Tibial nerve (tissue), 4 donors: ENCODE data around the gene RPRD1B. TPM values are rescaled to one million over a fixed set of nuclear protein-coding genes. Genes with fewer than 3 reads are reported as not detected.

Experiments
- DNase-seq, 2 donors: peaks; one replicate each; pipeline ENCODE4 v3.0.0-alpha.2; 2019; ENCODE audit warnings: low spot score in 2 of 2
- H3K27ac ChIP-seq, 4 donors: fragments of 200-600 bp; sonication (generic) in 3 of 4; one replicate each; pipeline ENCODE4 v1.5.1; 2017 to 2019; ENCODE audit warnings: mild to moderate bottlenecking in 1 of 4
- H3K27me3 ChIP-seq, 2 donors: fragments of 200-600 bp; sonication (generic) in 1 of 2; one replicate each; pipeline versions ENCODE4 v1.5.1 to v1.6.0; 2017 to 2019
- H3K36me3 ChIP-seq, 3 donors: fragments of 200-600 bp; sonication (generic); one replicate each; pipeline ENCODE4 v1.5.1; 2018 to 2019
- H3K4me1 ChIP-seq, 4 donors: fragments of 200-600 bp; sonication (generic) in 3 of 4; one replicate each; pipeline ENCODE4 v1.5.1; 2017 to 2019
- H3K4me3 ChIP-seq, 4 donors: fragments of 200-600 bp; sonication (generic) in 3 of 4; one replicate each; pipeline ENCODE4 v1.5.1; 2017 to 2019; ENCODE audit warnings: mild to moderate bottlenecking in 1 of 4, moderate library complexity in 1 of 4
- H3K9me3 ChIP-seq, 4 donors: fragments of 200-600 bp; sonication (generic) in 3 of 4; one replicate each; pipeline ENCODE4 v1.5.1; 2017 to 2019
- EP300 ChIP-seq, 2 donors: sonication (generic); formaldehyde crosslinking; IDR thresholded peaks; one replicate each; pipeline ENCODE4 v1.6.1; 2017; ENCODE audit warnings: antibody characterized with exemption in 2 of 2, mild to moderate bottlenecking in 1 of 2
- POLR2A ChIP-seq, 2 donors: fragments of 450-650 bp; IDR thresholded peaks; one replicate each; pipeline ENCODE4 v1.6.1; 2017; ENCODE audit warnings: antibody characterized with exemption in 2 of 2, mild to moderate bottlenecking in 2 of 2, moderate library complexity in 2 of 2
- WGBS, 2 donors: methylation state at CpG; one replicate each; pipeline ENCODE4 v1.1.5; 2018; 5-methylcytosine and 5-hydroxymethylcytosine counted together
- total RNA-seq, 4 donors: library from RNA; depleted of rRNA; stranded (reverse); fragments of >200 nt; gene quantifications; one replicate each; pipeline ENCODE4 v1.1.0, GENCODE V29; 2016
- TF ChIP-seq, protein P1 (sequence below), 5 experiments: fragments of 200-600 bp in 3 of 5; fragments of 450-650 bp in 2 of 5; sonication (generic) in 3 of 5; IDR thresholded peaks; one replicate each; pipeline ENCODE4 v1.5.1; 2016 to 2019; ENCODE audit warnings: antibody characterized with exemption in 5 of 5, mild to moderate bottlenecking in 3 of 5, moderate library complexity in 2 of 5

RPRD1B gene
- total RNA-seq, 4 donors from 2014 or later = 28.5 to 36.3 (median 35.1) TPM

DNA sequence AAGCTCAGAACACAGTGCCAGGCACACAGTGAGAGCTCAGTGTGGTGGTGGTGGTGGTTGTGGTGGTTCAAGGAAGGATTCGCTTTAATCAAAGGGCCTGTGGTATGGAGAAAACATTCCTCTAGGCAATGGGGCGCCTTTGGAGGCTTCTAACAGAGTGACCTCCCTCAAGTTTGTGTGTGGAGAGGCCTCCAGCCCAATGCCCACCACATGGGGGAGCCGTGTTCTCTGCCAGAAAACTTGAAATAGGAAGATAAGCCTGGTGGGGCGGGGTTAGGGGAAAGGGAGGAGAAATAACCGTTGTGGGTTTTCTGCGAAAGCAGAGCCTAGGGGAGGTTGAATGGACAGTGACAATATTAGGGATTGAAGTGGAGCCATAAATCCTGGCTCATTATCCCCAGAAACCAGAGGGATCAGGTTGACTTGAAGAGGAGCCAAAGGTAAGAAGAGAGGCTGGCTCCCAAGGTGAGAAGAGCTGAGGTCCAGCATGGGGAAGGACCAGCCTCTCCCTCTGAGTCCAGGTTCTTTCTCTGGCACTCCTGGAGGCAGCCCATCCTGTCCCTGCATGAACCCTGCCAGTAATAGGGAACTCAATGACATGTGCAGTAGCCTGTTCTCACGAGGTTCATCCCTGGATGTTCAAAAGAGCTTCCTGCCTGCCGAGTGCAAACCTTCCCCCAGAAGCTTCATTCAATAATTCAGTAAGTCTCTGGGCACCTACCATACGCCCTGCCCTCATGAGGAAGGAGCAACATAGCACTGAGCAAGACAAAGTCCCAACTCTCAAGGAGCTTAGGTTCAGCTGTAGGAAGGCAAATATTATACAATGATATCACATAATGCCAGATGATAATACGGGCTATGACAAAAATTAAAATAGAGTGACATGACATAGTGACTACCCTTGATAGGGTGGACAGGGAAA, 80.1 kb downstream of the RPRD1B start:
- no peak for DNase-seq
- TF ChIP-seq EP300 (IDR thresholded peaks at IDR 0.05) (no peak), POLR2A (IDR thresholded peaks at IDR 0.05) (no peak)
- TF ChIP-seq, protein P1, sequence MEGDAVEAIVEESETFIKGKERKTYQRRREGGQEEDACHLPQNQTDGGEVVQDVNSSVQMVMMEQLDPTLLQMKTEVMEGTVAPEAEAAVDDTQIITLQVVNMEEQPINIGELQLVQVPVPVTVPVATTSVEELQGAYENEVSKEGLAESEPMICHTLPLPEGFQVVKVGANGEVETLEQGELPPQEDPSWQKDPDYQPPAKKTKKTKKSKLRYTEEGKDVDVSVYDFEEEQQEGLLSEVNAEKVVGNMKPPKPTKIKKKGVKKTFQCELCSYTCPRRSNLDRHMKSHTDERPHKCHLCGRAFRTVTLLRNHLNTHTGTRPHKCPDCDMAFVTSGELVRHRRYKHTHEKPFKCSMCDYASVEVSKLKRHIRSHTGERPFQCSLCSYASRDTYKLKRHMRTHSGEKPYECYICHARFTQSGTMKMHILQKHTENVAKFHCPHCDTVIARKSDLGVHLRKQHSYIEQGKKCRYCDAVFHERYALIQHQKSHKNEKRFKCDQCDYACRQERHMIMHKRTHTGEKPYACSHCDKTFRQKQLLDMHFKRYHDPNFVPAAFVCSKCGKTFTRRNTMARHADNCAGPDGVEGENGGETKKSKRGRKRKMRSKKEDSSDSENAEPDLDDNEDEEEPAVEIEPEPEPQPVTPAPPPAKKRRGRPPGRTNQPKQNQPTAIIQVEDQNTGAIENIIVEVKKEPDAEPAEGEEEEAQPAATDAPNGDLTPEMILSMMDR (IDR thresholded peaks at IDR 0.05) = no peak
- Histone ChIP-seq H3K27me3 (no peaks in the 10 kb centered on the region), H3K27ac (no peak overlapping the region), H3K36me3 (no peaks in the 10 kb centered on the region), H3K4me1 (peaks cover 0 to 24% (median 10%) of the 10 kb centered on the region in 4 donors), H3K4me3 (no peak overlapping the region), H3K9me3 (no peaks in the 10 kb centered on the region)
- WGBS, 2 donors = 63 to 64% methylated on average over 9 to 10 of the region's 10 CpGs

GRCh38 chr20:38114353-38114791, 80.8 kb downstream of the RPRD1B start:
- DNase-seq = no peak
- H3K36me3 ChIP-seq = no peaks in the 10 kb centered on the region
- peaks cover 0 to 17% (median 8%) of the 10 kb centered on the region in 4 donors for H3K4me1 ChIP-seq
- 91 to 92% methylated on average over 4 of the region's 4 CpGs for WGBS, 2 donors
- H3K4me3 ChIP-seq = no peak overlapping the region
- no peaks in the 10 kb centered on the region for H3K9me3 ChIP-seq
- TF ChIP-seq EP300 (IDR thresholded peaks at IDR 0.05) (no peak), POLR2A (IDR thresholded peaks at IDR 0.05) (no peak)
- TF ChIP-seq, protein P1 (IDR thresholded peaks at IDR 0.05) = no peak
- no peaks in the 10 kb centered on the region for H3K27me3 ChIP-seq
- H3K27ac ChIP-seq = no peak overlapping the region

- TF ChIP-seq POLR2A (IDR thresholded peaks at IDR 0.05) (no peak), EP300 (IDR thresholded peaks at IDR 0.05) (no peak)
- TF ChIP-seq, protein P1 (IDR thresholded peaks at IDR 0.05) = no peak
Observed at GRCh38 chr20:38115205-38115604, 81.7 kb downstream of the RPRD1B start.

GRCh38 chr20:38115896-38116295, 82.3 kb downstream of the RPRD1B start:
- WGBS, 2 donors = 77 to 78% methylated on average over 2 of the region's 2 CpGs
- H3K27me3 ChIP-seq = no peaks in the 10 kb centered on the region
- H3K27ac ChIP-seq = no peak overlapping the region
- H3K4me3 ChIP-seq = no peak overlapping the region
- DNase-seq = no peak
- no peaks in the 10 kb centered on the region for H3K9me3 ChIP-seq
- peaks cover 0 to 5% (median under 1%) of the 10 kb centered on the region in 4 donors for H3K4me1 ChIP-seq
- TF ChIP-seq POLR2A (IDR thresholded peaks at IDR 0.05) (no peak), EP300 (IDR thresholded peaks at IDR 0.05) (no peak)
- TF ChIP-seq, protein P1 (IDR thresholded peaks at IDR 0.05) = no peak
- H3K36me3 ChIP-seq = no peaks in the 10 kb centered on the region

More at GRCh38 chr20:38115205-38115604, 81.7 kb downstream of the RPRD1B start:
- peaks cover 0 to 9% (median 4%) of the 10 kb centered on the region in 4 donors for H3K4me1 ChIP-seq
- WGBS, 2 donors = 94 to 100% methylated on average over 1 of the region's 1 CpG
- no peaks in the 10 kb centered on the region for H3K27me3 ChIP-seq
- H3K4me3 ChIP-seq = no peak overlapping the region
- no peak overlapping the region for H3K27ac ChIP-seq
- no peaks in the 10 kb centered on the region for H3K9me3 ChIP-seq
- H3K36me3 ChIP-seq = no peaks in the 10 kb centered on the region
- DNase-seq = no peak
